GM19043 (cell line): ENCODE measurements around the gene TECR.
"Not testable (repeated sequence)": the region's sequence is repeated elsewhere in the genome, so short reads cannot be mapped to it uniquely, and the experiment has no call there.

ENCODE experiments used
- ATAC-seq: cut with Tn5 transposase; IDR thresholded peaks from one replicate; pipeline ENCODE4 v1.9.1; 2021; ENCODE audit warnings: low read depth; ENCODE audit not compliant: unreplicated experiment

TECR gene

DNA sequence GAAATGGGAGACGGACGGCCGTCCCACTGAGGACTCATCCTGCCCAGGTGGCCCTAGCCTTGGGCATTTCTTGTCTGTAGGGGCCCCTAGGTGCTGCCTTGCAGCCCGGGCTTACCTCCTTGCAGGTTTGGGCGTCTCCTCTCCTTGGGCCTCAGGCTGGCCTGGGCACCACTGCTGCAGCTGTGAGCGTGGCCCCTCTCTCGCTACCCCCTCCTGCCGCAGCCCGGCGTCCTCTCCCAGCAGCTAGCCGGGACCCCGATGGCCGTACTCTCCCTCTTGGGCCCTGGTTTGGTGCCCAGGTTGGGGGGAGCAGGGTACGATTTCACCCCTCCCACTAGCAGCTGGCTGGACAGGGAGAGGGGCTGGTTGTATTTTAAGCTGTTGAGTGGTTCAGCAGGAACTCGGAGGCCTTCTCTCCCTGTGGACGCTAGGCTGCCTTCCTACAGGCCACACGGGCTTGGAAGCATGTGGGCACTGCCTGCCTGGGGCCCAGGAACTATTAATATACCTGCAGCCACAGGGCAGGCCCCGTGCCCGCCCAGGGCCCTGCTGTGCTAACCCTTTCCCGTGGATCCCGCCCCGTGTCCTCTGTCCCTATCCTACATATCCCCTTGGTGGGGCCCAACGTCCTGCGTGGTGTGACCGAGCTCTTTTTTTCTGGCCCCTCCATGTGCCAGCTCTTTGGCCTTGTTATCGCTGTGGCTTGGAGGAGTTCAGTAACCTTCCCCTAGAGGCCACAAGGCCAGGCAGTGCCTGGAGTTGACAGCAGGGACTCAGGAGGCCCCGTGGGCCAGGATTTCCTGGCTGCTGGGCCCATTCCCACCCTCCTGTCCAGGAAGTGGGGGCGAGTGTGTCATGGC, 30.8 kb downstream of the TECR start:
- ATAC-seq, result no peak

DNA sequence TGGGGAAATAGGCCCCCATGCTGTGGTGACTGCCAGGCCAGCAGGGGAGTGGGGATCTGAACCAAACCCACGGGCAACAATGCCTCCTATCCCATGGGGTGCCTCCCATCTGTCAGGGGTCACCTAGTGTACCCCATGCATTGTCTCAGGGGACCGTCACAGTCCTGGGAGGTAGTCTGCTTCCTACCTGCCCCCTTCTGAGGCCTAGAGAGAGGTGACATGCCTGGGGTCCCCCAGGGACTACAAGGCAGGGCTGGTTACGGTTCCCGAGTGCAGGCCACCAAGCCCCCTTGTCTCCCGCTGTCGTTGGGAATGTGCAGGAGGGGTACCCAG, 31.3 kb downstream of the TECR start:
- ATAC-seq, result no peak

DNA sequence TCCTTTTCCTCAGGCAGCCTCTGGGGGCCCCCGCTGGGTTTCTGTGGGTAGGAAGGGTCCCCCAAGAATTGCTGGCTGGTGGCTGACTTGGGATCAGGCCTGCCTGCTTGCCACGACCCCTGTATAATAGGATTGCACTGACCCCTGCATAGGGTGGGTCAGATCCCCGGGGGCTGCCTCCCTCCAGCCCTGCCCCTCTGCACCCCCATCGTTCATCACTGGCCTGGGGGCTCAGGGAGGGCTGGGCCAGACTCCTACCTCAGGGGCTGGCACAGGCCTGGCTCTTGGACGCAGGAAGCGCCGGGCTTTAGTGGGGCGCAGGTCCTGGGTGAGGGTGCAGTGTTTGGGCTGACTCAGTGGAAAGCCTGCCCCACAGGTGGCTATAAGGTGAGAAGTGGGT, 31.9 kb downstream of the TECR start:
- no peak for ATAC-seq

DNA sequence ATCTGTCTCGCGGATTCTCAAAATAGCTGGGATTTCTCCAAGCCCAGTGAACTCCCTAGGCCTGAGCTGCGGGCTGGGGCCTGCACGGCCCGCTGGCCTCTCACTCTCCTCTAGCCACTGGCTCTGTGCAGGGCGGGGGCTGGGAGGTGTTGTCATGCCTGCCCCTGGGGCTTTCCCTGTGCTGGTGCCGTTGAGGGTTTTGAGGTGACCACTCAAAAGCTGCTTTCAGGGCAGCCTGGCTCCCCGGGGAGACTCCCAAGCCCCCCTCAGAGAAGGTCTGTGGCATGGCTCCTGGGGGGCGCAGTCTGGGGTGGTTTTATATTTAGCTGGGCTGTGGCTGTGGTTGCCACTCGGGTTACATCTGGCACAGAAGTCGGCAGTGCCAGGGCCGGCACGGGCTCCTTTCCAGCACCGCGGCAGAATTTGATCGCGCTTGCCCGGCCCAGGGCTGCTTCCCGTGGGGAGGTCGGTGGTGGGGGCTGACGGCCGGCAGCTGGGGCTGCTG, 32.5 kb downstream of the TECR start:
- ATAC-seq, result no peak

DNA sequence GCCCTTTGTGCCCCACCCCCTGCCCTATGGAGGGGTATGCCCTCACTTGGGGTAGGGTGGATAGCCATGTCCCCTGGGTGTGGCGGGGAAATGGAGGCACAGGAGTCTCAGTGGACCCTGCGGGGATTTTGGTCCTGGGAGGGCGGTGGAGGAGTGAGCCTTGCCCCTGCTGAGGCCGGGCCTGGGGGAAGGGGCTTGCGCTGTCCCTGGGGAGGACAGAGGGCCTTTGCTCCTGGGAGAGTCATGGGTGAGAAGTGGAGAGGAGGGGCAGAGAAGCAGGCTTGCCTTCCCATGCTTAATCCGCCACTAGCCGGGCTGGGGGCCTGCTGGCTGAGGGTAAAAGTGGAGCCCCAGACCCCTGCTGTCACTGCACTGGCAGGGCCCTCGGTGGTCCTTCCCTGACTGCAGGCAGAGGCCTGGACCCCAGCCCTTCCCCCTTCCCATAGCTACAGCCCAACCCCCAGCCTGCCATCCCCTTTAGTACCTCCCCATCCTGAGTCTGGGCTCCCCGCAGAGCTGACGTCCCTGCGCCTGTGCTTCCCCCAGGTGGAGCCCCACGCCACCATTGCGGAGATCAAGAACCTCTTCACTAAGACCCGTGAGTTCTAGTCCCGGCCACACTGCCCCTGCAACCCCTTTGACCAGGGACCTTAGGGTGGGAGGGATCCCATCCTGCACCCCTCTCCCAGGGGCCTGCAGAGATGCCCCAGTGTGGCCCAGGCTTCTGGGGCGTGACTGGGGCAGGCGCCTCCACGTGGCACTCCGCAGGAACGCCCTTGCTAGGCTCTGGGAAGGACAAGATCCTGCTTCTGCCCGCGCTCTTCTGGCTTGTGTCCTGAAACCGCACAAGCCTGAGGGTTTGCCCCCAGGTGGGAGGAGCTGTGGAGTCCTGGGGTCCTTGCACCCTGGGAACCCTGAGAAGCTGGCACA, 33.5 kb downstream of the TECR start:
- no peak for ATAC-seq

DNA sequence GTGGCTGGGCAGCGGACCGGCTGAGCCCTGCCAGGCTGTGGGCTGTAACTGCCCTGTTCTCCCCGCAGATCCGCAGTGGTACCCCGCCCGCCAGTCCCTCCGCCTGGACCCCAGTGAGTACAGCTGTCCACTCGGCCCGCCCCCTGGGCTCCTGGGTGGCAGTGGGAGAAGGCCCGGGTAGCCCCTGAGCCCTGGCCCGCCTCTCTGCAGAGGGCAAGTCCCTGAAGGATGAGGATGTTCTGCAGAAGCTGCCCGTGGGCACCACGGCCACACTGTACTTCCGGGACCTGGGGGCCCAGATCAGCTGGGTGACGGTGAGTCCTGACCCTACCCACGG, 34.2 kb downstream of the TECR start:
- no peak for ATAC-seq

DNA sequence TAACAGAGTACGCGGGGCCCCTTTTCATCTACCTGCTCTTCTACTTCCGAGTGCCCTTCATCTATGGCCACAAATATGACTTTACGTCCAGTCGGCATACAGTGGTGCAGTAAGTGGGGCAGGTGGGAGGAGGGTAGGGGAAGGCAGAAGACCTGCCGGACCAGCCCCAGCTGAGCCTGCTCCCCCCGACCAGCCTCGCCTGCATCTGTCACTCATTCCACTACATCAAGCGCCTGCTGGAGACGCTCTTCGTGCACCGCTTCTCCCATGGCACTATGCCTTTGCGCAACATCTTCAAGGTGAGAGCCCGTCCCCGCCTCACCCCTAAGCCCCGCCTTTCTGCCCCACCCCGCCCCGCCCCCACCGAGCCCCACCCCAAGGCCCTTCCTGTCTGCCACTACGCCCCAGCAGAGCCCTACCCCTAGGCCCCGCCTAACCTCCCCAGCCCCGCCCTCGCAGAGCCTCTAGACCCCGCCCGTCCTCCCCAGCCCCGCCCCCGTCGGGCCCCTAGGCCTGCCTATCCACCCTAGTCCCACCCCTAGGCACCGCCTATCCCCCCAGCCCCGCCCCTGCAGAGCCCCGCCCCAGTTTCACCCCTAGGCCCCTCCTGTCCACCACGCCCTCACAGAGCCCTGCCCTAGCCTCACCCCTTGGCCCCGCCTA, 34.7 kb downstream of the TECR start:
- no peak for ATAC-seq

DNA sequence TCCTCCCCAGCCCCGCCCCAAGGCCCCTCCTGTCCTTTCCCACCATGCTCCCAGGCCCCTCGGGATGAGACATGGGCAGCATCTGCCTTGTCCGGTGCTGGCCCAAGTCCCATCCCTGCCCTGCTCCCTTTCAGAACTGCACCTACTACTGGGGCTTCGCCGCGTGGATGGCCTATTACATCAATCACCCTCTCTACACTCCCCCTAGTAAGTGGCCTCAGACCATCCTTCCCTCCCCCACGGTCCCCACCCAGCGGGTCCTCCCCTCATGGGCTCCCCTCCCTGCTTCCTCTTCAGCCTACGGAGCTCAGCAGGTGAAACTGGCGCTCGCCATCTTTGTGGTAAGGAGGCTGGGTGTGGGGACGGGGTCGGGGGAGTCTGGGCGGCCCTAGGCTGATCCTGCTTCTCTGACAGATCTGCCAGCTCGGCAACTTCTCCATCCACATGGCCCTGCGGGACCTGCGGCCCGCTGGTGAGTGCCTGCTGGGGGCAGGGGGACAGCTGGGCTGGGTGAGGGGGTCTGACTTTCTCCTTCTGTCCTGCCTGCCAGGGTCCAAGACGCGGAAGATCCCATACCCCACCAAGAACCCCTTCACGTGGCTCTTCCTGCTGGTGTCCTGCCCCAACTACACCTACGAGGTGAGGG, 35.4 kb downstream of the TECR start:
- ATAC-seq, result not testable (repeated sequence)

DNA sequence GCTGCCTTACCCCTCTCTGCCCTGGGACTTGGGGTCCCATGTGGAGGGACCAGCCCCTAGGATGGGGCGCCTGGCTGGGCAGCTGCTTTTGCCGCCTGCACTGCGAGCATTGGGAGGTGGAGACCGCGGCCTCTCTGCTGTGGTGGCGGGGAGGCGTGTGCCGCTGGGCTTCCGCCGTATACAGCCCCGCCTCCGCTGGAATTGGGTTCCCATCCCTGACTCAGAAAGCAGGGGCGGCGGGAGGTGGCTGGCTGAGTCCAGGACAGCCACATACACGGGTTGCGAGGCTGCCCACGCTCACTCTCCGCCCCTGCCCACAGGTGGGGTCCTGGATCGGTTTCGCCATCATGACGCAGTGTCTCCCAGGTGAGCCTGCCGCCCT, 35.9 kb downstream of the TECR start:
- no peak for ATAC-seq

DNA sequence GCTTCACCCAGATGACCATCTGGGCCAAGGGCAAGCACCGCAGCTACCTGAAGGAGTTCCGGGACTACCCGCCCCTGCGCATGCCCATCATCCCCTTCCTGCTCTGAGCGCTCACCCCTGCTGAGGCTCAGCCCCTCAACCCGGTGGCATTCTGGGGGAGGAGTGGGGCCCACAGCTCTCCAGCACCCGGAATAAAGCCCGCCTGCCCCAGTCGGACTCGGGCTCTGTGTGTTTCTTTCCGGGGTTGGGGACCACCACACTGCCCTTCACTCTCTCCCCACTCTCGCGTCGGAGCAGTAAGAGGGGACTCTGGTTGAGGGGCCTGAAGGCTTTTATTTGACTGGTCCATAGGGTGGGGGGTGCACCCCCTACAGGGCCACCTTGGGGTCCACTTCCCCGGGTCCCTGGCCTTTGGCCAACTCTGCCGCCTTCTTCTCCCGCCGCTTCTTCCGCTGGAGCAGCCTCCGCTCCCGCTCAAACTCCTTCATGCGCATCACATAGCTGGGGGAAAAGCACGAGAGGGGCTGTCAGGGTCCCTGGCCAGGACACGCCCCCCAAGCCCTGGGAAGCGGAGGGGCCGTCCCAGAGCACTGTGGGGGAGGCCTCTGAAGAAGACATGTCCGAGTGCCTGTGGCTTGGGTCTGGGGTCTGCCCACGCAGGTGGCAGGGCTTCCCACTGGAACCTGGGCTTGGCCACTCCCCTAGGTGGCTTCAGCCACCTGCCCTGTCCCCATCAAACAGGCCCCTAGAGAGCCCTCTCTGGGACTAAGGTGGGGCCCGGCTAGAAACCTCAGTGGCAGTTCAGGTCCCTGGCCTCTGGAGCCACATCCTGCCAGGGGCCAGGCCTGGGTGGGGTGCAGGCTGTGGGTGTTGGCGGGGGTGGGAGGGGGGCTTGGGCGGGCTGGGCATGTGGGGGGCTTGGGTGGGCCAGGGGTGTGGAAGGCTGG, 36.6 kb downstream of the TECR start:
- ATAC-seq, result no peak

DNA sequence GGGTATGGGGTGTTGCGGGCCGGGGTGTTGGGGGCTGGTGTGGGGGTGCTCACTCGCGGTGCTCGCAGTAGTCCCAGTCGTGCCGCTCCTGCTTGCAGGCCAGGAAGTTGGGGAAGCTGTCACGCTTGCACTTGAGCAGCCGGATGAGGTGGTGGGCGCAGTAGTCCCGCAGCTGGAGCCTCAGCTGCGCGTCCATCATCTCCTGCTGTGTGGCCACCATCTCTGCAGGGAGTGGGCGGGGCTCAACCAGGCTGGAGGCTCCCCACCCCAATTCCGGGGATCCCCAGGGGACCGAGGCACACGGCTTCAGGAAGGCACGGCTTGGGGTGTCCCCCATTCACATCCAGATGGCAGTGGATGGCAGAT, 37.3 kb downstream of the TECR start:
- no peak for ATAC-seq

DNA sequence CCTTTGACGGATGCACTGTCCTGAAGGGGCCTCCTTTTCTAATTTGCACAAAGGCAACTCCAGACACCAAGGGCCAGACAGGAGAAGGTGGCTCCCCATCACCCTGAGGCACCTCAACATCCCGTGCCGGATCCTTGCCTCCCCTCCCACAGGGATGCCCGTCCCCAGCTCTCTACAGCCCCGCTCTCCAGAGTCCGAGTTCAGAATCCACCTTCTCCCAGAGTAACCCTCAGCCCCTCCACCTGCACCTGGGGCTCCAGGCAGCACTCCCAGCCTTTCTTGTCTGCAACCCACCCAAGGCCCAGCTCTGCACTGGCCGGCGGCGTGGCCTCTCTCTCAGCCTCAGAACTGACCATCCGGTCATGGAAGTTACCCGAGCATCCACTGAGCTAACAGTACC, 37.7 kb downstream of the TECR start:
- ATAC-seq, result no peak

DNA sequence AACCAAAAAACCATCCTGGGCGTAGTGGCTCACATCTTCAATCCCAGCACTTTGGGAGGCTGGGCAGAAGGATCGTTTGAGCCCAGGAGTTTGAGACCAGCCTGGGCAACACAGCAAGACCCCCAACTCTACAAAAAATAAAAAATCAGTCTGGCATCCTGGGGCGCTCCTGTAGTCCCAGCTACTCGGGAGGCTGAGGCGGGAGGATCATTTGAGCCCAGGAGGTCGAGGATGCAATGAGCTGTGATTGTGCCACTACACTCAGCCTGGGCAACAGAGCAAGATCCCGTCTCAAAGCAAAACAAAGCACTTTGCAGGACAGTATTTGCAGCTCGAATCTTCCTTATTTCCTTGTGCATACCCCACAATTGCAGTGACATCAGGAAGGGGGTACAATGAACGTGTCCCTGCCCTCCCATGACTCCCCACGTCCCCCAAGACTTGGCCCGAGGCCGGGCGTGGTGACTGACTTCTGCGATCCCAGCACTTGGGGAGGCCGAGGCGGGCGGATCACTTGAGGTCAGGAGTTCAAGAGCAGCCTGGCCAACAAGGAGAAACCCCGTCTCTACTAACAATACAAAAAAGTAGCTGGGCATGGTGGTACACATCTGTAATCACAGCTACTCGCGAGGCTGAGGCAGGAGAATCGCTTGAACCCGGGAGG, 41.6 kb downstream of the TECR start:
- no peak for ATAC-seq

DNA sequence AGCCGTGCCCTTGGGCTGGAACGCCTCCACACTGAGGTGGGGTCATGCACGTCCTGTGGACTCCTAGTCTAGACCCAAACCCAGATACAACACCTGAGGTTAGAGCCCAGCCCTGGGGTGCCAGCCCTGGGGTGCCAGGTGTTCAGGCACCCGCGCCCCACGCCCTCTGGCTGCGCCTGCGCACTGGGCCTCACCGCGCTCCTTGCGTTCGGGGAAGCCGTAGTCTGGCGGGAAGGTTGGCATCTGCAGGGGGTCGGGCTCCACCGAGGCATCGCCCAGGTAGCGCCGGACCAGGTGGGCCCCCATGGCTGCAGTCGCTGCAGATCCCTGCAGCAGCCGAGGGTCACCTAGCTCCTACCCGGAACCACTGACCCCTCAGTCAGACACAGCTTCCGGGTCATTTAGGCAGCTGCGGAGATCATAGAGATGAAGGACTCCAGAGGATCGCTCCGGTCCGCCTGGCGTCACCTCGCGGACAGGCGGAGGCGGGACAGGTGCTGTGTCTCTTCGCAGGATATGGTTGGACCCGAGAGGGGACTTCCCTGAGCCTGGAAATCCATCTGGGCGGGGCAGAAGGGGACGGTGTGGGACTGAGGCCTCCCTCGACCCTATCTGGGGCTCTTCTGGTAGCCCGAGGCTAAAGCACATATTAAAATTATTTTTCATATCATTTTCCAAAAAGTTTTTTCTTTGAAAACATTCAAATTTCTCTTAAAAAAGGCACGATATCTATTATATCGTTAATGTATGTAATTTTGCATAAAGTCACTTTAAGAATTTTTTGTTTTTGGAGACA, 42.5 kb downstream of the TECR start, which contains the start of gene NDUFB7:
TSS of gene NDUFB7 (minus strand) at position 372 of the 796 bp plus-strand sequence. CDS start at position 306, 66 bp downstream.
- ATAC-seq, result peak; percentile 73

DNA sequence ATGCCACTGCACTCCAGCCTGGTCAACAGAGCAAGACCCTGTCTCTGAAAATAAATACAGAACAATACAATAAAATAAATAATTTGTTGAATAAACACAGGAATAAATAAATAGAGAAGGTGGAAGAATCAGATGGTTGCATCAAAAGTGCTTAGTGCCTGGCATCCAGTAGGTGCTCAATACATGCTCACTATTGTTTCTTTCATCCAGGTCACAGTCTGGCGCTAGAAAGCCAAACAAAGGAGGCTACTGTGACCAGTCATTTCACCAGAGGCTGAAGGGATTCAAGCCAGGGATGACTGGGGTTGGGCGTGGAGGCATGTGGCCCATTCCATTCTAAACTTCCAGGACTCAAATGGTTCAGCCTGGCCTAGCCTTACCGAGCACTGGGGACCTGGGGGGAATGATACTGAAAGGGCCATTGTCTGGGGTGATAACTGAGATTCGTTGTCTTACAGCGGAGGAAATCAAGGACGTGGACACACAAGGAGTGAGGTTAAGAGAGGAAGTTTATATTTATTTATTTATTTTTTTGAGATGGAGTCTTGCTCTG, 46.1 kb downstream of the TECR start:
- no peak for ATAC-seq

DNA sequence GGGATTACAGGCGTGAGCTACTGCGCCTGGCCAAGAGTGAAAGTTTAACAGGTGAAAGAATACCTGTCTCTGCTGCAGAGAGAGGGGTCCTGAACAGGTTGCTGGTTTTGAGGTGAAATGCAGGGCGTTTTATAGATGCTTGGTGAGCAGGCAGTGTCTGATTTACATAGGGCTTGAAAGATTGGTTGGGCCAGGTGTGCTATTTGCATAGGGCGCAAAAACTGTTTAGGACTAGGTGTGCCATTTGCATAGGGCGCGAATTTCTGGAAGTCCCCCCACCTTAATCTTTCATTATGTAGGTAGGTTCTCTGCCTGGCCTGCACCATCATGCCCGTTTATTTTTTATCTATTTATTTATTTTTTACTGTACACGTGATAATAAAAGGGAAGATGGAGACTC, 47.0 kb downstream of the TECR start:
- ATAC-seq, result no peak

DNA sequence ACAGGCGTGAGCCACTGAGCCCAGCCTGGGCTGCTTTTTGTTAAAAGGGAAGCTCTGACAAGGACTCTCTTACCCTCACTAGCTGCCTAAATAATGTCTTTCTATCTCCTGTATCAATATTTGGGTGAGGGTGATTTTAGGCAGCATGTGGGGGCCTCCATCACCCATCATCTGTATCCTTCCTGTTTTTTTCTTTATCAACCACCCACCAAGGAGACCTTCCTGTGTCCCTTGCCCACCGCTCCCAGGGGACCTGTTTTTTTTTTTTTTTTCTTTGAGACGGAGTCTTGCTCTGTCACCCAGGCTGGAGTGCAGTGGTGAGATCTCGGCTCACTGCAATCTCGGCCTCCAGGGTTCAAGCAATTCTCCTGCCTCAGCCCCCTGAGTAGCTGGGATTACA, 47.9 kb downstream of the TECR start:
- ATAC-seq, result no peak

DNA sequence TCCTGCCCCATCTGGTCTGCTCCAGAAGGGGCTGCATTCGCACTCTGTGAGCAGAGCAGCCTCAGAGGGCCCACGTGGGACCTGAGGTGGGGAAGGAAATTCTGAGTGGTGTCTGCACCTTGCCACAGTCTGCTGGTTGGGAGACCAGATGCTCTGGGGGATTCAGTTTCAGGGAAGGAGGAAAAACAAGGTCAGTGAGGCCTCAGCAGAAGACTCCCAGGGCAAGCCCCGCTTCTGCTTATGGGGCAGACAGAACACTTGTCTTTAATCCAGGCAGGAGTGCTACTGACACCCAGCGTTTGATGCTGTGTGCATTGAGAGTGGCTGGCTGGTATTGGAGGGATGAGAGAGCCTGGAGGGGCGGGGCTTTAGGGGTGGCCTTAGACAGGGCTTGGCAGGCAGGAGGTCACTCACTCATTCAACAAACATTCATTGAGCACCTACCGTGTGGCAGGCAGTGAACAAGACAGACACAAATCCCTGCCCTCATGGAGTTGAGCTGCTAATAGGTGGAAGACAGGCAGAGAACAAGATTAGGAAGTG, 48.6 kb downstream of the TECR start:
- ATAC-seq, result no peak
